ENCODE data around the gene MANSC1.

- no peak for TF ChIP-seq POLR2AphosphoS5 (IDR thresholded peaks at IDR 0.05; ENCODE audit: insufficient read depth, low read depth, low read length)
- TF ChIP-seq CTCF (IDR thresholded peaks at IDR 0.05; ENCODE audit: extremely low read depth in 1 of 2, insufficient read depth in 1 of 2, low read depth in 1 of 2, low read length in 2 of 2) = no peak
- TF ChIP-seq POLR2A (IDR thresholded peaks at IDR 0.05; ENCODE audit: low read depth, low read length) = no peak
- TF ChIP-seq MAX (IDR thresholded peaks at IDR 0.05; ENCODE audit: insufficient read depth, insufficient read length) = no peak
- no peak for TF ChIP-seq FOS (IDR thresholded peaks at IDR 0.05; ENCODE audit: borderline replicate concordance, insufficient read depth, low read length)
- TF ChIP-seq EZH2 (IDR thresholded peaks at IDR 0.05; ENCODE audit: borderline replicate concordance, low read depth, low read length, severe bottlenecking) = no peak
- no peak for TF ChIP-seq MYC (IDR thresholded peaks at IDR 0.05; ENCODE audit: low read depth, low read length)
- TF ChIP-seq JUN (IDR thresholded peaks at IDR 0.05; ENCODE audit: borderline replicate concordance, insufficient read depth, insufficient read length, low read depth) = no peak
- TF ChIP-seq GATA2 (IDR thresholded peaks at IDR 0.05; ENCODE audit: insufficient read depth, insufficient read length, low read depth, low read length) = no peak
These were observed 28.6 kb upstream of the MANSC1 start for GRCh38 chr12:12378616-12379015.

Data from endothelial cell of umbilical vein (primary cell).